ENCODE data around the gene KMT2D.

KMT2D gene

GRCh38 chr12:49051777-49052438 is 8.7 kb downstream of the KMT2D start:
- no peak for DNase-seq

GRCh38 chr12:49051373-49051764 is 9.2 kb downstream of the KMT2D start:
- DNase-seq, result no peak

GRCh38 chr12:49050507-49051372 is 9.9 kb downstream of the KMT2D start:
- DNase-seq, result no peak

- DNase-seq, result peak; percentile 61
Measured at GRCh38 chr12:49049566-49050224, 10.9 kb downstream of the KMT2D start.

- no peak for DNase-seq
Measured at GRCh38 chr12:49048953-49049352, 11.6 kb downstream of the KMT2D start.

GRCh38 chr12:49046129-49046895 is 14.3 kb downstream of the KMT2D start:
- DNase-seq, result no peak

- no peak for DNase-seq
Measured at GRCh38 chr12:49044660-49045059, 15.9 kb downstream of the KMT2D start.

GRCh38 chr12:49043856-49044258 is 16.7 kb downstream of the KMT2D start:
- DNase-seq, result peak; percentile 49

- no peak for DNase-seq
Measured at GRCh38 chr12:49043241-49043640, 17.4 kb downstream of the KMT2D start.

GRCh38 chr12:49041881-49042484 is 18.6 kb downstream of the KMT2D start:
- DNase-seq, result no peak

GRCh38 chr12:49041036-49041880 is 19.3 kb downstream of the KMT2D start:
- DNase-seq, result no peak

GRCh38 chr12:49040364-49040855 is 20.2 kb downstream of the KMT2D start:
- DNase-seq, result no peak

GRCh38 chr12:49039421-49040363 is 20.9 kb downstream of the KMT2D start:
- DNase-seq, result no peak

- no peak for DNase-seq
Measured at GRCh38 chr12:49038291-49038955, 22.2 kb downstream of the KMT2D start.

- DNase-seq, result no peak
Measured at GRCh38 chr12:49037947-49038237, 22.7 kb downstream of the KMT2D start.

GRCh38 chr12:49037111-49037946 is 23.3 kb downstream of the KMT2D start:
- DNase-seq, result no peak

GRCh38 chr12:49036029-49036428 is 24.6 kb downstream of the KMT2D start:
- no peak for DNase-seq

GRCh38 chr12:49034286-49034622 is 26.3 kb downstream of the KMT2D start:
- DNase-seq, result no peak

All from fibroblast of skin of right biceps (primary cell).